Stimulated activated CD8-positive, alpha-beta memory T cell treated with anti-CD3 and anti-CD28 coated beads, Interleukin-4, amount 100 ng/mL, for 48 hours (primary cell): ENCODE results near the gene CHMP3.

Experiments used
- DNase-seq: peaks from one replicate; pipeline ENCODE4 v3.0.0-alpha.2; 2020

CHMP3 gene

DNA sequence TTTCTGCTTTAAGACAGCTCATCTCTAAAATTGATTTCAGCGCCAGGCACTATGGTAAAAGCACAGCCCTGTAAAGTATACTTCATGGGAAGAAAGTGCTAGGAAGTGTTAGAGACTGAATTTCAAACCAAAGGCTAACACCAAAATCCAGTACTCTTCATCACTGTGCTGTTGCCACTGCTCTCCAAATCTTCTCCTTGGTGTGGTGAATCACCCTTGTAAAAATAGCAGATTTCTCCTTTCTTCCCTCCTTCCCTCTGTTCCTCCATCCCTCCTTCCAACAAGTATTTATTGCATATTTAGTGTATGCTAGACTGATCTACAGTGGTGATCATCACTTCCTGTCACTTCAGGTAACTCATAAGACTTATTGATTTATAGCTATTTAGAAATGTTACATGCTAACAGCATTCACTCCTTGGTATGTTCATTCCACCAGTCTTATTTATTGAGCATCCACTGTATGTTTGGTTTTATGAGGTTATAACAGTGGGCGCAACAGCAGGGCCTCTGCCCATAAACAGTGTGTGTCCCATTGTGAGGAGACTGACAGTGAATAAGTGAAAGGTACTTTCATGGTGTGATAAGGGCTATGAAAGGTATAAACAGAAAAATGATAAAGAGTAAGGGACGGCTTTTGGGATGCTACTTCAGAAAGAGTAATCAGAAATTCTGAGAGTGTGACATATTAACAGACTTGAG is 102.0 kb downstream of the CHMP3 start:
- no peak for DNase-seq

DNA sequence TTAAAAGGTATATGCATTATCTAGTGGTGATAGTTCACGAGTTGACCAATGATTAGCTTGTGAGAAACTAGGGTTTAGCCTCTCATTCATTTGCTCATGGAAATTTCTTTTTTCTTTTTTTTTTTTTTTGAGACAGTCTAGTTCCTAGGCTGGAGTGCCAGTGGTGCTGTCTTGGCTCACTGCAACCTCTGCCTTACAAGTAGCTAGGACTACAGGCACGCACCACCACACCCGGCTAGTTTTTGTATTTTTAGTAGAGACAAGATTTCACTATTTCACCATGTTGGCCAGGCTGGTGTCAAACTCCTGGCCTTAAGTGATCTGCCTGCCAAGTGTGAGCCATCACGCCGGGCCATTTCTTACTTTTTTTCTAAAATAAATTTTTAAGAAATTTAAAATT is 108.1 kb downstream of the CHMP3 start:
- no peak for DNase-seq

DNA sequence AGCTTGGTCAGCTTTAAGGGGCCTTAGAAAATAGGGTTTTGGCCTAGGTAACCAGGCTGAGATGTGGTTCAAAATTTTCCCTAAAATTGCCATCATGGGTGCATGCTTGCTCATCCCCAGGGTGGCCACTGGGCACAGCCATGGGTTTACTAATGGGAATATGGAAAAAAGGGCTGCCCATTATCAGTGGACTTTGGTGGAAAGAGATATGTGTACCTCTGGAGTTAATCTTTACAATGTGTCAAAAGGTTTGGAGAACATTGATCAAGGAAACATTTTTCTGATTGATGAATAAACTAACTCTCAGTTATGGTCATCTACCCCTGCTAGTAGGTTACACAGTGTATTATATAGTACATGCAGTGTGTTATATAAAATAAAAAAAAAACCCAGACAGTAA is 109.0 kb downstream of the CHMP3 start:
- DNase-seq, result no peak

DNA sequence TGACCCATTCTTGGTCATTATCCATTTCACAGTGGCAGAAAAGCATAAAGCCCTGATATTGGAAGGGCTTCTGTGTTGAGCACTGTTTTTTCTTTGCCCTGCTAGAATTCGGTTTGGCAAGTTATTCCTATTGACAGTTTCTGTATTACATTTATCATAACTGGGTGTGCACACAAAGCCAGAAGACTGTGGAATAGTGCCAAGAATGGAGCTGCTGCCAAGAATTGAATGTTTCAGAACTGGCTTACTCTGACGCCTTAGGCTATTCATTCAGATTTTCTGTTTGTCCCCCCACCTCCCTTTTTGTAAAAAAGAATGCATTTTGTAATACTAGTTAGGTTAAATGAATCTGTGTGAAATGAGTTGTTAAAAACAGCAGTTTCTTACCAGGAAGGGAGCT is 109.4 kb downstream of the CHMP3 start:
- DNase-seq, result no peak
